Lower leg skin (tissue), 4 donors: ENCODE results near the gene DNAJC18. TPM values are rescaled to one million over a fixed set of nuclear protein-coding genes. Genes with fewer than 3 reads are reported as not detected.
A peak's percentile ranks its signal among the peaks of the same experiment; 100 is the strongest.

ENCODE experiments used
- DNase-seq, 2 donors: peaks; one replicate each; pipeline ENCODE4 v3.0.0-alpha.2; 2019; ENCODE audit warnings: low spot score in 2 of 2
- H3K4me3 ChIP-seq: fragments of 200-600 bp; sonication (generic); 2 replicates; pipeline ENCODE4 v1.5.1; 2017; ENCODE audit warnings: mild to moderate bottlenecking, low read depth; ENCODE audit not compliant: poor library complexity, severe bottlenecking
- POLR2A ChIP-seq, 2 donors: fragments of 450-650 bp; IDR thresholded peaks; one replicate each; pipeline ENCODE4 v1.6.1; 2016 to 2017; ENCODE audit warnings: antibody characterized with exemption in 2 of 2, mild to moderate bottlenecking in 1 of 2, moderate library complexity in 1 of 2
- WGBS, 2 donors: methylation state at CpG; one replicate each; pipeline ENCODE4 v1.1.5; 2018; 5-methylcytosine and 5-hydroxymethylcytosine counted together
- intact Hi-C: fragments of 100-400 bp; cut with DNase I; formaldehyde crosslinking; loops from one replicate; pipeline ENCODE4 v1.15.0; 2023; ENCODE audit warnings: low total_unique reads
- total RNA-seq, 4 donors: library from RNA; depleted of rRNA; stranded (reverse); fragments of >200 nt; gene quantifications; one replicate each; pipeline ENCODE4 v1.1.0, GENCODE V29; 2016
- TF ChIP-seq, protein P1 (sequence below), 3 donors: fragments of 450-650 bp; IDR thresholded peaks; one replicate each; pipeline ENCODE4 v1.5.1; 2016; ENCODE audit warnings: antibody characterized with exemption in 3 of 3, mild to moderate bottlenecking in 3 of 3, moderate library complexity in 2 of 3

DNAJC18 gene
- total RNA-seq, 4 donors from 2014 or later: 1.6 to 5.9 (median 3.5) TPM

- 59 to 78% methylated on average over 2 of the region's 2 CpGs for WGBS, 2 donors
- no peak for DNase-seq
- intact Hi-C loops: no loop called here
Measured at GRCh38 chr5:139364466-139364865, 74.9 kb downstream of the DNAJC18 start.

GRCh38 chr5:139363937-139364336, 75.4 kb downstream of the DNAJC18 start:
- no peak overlapping the region for H3K4me3 ChIP-seq
- TF ChIP-seq, protein P1, sequence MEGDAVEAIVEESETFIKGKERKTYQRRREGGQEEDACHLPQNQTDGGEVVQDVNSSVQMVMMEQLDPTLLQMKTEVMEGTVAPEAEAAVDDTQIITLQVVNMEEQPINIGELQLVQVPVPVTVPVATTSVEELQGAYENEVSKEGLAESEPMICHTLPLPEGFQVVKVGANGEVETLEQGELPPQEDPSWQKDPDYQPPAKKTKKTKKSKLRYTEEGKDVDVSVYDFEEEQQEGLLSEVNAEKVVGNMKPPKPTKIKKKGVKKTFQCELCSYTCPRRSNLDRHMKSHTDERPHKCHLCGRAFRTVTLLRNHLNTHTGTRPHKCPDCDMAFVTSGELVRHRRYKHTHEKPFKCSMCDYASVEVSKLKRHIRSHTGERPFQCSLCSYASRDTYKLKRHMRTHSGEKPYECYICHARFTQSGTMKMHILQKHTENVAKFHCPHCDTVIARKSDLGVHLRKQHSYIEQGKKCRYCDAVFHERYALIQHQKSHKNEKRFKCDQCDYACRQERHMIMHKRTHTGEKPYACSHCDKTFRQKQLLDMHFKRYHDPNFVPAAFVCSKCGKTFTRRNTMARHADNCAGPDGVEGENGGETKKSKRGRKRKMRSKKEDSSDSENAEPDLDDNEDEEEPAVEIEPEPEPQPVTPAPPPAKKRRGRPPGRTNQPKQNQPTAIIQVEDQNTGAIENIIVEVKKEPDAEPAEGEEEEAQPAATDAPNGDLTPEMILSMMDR (IDR thresholded peaks at IDR 0.05): no peak
- no peak for TF ChIP-seq POLR2A (IDR thresholded peaks at IDR 0.05)
- intact Hi-C loops: no loop called here
- WGBS, 2 donors: 44 to 48% methylated on average over 2 of the region's 2 CpGs
- DNase-seq: peak in 1 of 2 donors; percentile 6

More at GRCh38 chr5:139364466-139364865, 74.9 kb downstream of the DNAJC18 start:
- H3K4me3 ChIP-seq: no peak overlapping the region
- TF ChIP-seq POLR2A (IDR thresholded peaks at IDR 0.05): no peak
- TF ChIP-seq, protein P1 (IDR thresholded peaks at IDR 0.05): no peak

DNA sequence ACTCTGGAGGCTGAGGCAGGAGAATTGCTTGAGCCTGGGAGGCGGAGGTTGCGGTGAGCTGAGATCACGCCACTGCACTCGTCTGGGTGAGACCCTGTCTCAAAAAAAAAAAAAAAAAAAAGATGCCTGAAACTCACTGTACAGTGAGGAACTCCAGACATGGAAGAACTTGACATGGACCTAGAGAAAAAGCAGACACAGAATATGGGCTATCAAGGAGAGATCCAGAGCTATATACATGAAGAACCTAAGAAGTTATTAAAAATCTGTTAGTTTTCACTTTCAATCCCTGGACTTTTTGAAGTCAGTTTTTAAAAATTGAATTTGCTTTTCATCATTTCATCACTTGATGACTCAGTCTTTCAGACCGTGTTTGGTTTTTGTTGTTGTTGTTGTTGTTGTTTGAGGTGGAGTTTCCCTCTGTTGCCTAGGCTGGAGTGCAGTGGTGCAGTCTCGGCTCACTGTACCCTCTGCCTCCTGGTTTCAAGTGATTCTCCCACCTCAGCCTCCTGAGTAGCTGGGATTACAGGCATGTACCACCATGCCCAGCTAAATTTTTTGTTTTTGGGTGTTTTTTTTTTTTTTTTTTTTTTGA, 77.4 kb downstream of the DNAJC18 start:
- 73 to 79% methylated on average over 6 of the region's 6 CpGs for WGBS, 2 donors
- intact Hi-C loops: no loop called here
- TF ChIP-seq, protein P1 (IDR thresholded peaks at IDR 0.05): no peak

GRCh38 chr5:139360384-139360783, 78.9 kb downstream of the DNAJC18 start:
- WGBS, 2 donors: 94% methylated on average over 4 of the region's 4 CpGs
- TF ChIP-seq, protein P1 (IDR thresholded peaks at IDR 0.05): no peak
- TF ChIP-seq POLR2A (IDR thresholded peaks at IDR 0.05): no peak
- no peak overlapping the region for H3K4me3 ChIP-seq
- DNase-seq: peak in 1 of 2 donors; percentile 52
- intact Hi-C loops: no loop called here

More for the DNA sequence above, 77.4 kb downstream of the DNAJC18 start:
- DNase-seq: peak in 1 of 2 donors; percentile 69
- H3K4me3 ChIP-seq: no peak overlapping the region

Other genes with a start within 250 kb of the DNAJC18 start
- gene SIL1, start 241.2 kb downstream of the DNAJC18 start, total RNA-seq: 10 to 100 TPM; 35.1 to 45.4 (median 39.3) TPM
- gene MATR3, start 145.8 kb downstream of the DNAJC18 start, total RNA-seq: 100 to 1,000 TPM; 108 to 135 (median 122) TPM
- gene PAIP2, start 97.7 kb downstream of the DNAJC18 start, total RNA-seq: 10 to 100 TPM; 47.4 to 81.5 (median 64.7) TPM
- gene SLC23A1, start 56.2 kb downstream of the DNAJC18 start, total RNA-seq: 1 to 10 TPM; 1.5 to 4.1 (median 2.6) TPM
- gene MZB1, start 49.6 kb downstream of the DNAJC18 start, total RNA-seq: not detected
- under 1 TPM; 0.25 to 0.47 (median 0.33) TPM for gene PROB1, start 44.4 kb downstream of the DNAJC18 start, total RNA-seq
- 1 to 10 TPM in 1 of 4 donors, under 1 TPM in 2, not detected in 1; 0.65 to 1.4 (median 0.71) TPM for gene SPATA24, start 35.4 kb downstream of the DNAJC18 start, total RNA-seq
- 10 to 100 TPM in 2 of 4 donors, 1 to 10 TPM in 2; 1.4 to 15.0 (median 9.3) TPM for gene ECSCR, start 23.2 kb upstream of the DNAJC18 start, total RNA-seq
- not detected for gene SMIM33, start 31.5 kb upstream of the DNAJC18 start, total RNA-seq
- 10 to 100 TPM in 3 of 4 donors, 1 to 10 TPM in 1; 5.8 to 28.2 (median 11.0) TPM for gene STING1, start 43.2 kb upstream of the DNAJC18 start, total RNA-seq
- 10 to 100 TPM; 80.0 to 99.8 (median 85.0) TPM for gene UBE2D2, start 121.8 kb upstream of the DNAJC18 start, total RNA-seq
- gene CXXC5, start 208.8 kb upstream of the DNAJC18 start, total RNA-seq: 10 to 100 TPM; 36.4 to 69.3 (median 45.2) TPM